Esophagus muscularis mucosa (tissue), 4 donors: Measurements from ENCODE around the gene SLC12A8. TPM values are rescaled to one million over a fixed set of nuclear protein-coding genes. Genes with fewer than 3 reads are reported as not detected.
A peak's percentile ranks its signal among the peaks of the same experiment; 100 is the strongest.

Source experiments
- DNase-seq: peaks from one replicate; pipeline ENCODE4 v3.0.0-alpha.2; 2017; ENCODE audit errors: extremely low spot score
- H3K27ac ChIP-seq, 4 donors: fragments of 200-600 bp; sonication (generic); replicated peaks in 1 of 4; 1 replicate in 3 of 4; 2 replicates in 1 of 4; pipeline ENCODE4 v1.5.1; 2016 to 2019; ENCODE audit warnings: mild to moderate bottlenecking in 1 of 4
- H3K27me3 ChIP-seq, 4 donors: fragments of 200-600 bp; sonication (generic); one replicate each; pipeline versions ENCODE4 v1.5.1 to v1.6.0; 2016 to 2019
- H3K36me3 ChIP-seq, 4 donors: fragments of 200-600 bp; sonication (generic); one replicate each; pipeline ENCODE4 v1.5.1; 2016 to 2019
- H3K4me1 ChIP-seq, 4 donors: fragments of 200-600 bp; sonication (generic); one replicate each; pipeline ENCODE4 v1.5.1; 2016 to 2019
- H3K4me3 ChIP-seq, 4 donors: fragments of 200-600 bp; sonication (generic); 1 replicate in 2 of 4; 2 replicates in 2 of 4; pipeline ENCODE4 v1.5.1; 2016 to 2019; ENCODE audit warnings: mild to moderate bottlenecking in 4 of 4, moderate library complexity in 1 of 4
- H3K9me3 ChIP-seq, 4 donors: fragments of 200-600 bp; sonication (generic); 1 replicate in 3 of 4; 2 replicates in 1 of 4; pipeline ENCODE4 v1.5.1; 2016 to 2019
- EP300 ChIP-seq: sonication (generic); formaldehyde crosslinking; IDR thresholded peaks from one replicate; pipeline ENCODE4 v1.6.1; 2017; ENCODE audit warnings: antibody characterized with exemption
- POLR2A ChIP-seq: fragments of 450-650 bp; IDR thresholded peaks from one replicate; pipeline ENCODE4 v1.6.1; 2017; ENCODE audit warnings: antibody characterized with exemption, moderate library complexity, mild to moderate bottlenecking, low read depth
- POLR2AphosphoS5 ChIP-seq, 2 donors: sonication (generic); formaldehyde crosslinking; IDR thresholded peaks; one replicate each; pipeline ENCODE4 v1.6.1; 2017; ENCODE audit warnings: antibody characterized with exemption in 2 of 2
- WGBS: methylation state at CpG from one replicate; pipeline ENCODE4 v1.1.5; 2018; 5-methylcytosine and 5-hydroxymethylcytosine counted together
- intact Hi-C: fragments of 100-400 bp; cut with DNase I; formaldehyde crosslinking; loops from one replicate; pipeline ENCODE4 v1.15.1; 2023
- total RNA-seq, 4 donors: library from RNA; depleted of rRNA; stranded (reverse); fragments of >200 nt; gene quantifications; one replicate each; pipeline versions ENCODE4 v1.1.0 to v1.2.1, GENCODE V29; 2016
- TF ChIP-seq, protein P1 (sequence below), 3 experiments: fragments of 200-600 bp in 2 of 3; fragments of 450-650 bp in 1 of 3; sonication (generic) in 2 of 3; IDR thresholded peaks; one replicate each; pipeline ENCODE4 v1.5.1; 2017 to 2019; ENCODE audit warnings: antibody characterized with exemption in 3 of 3, mild to moderate bottlenecking in 2 of 3, moderate library complexity in 1 of 3

The SLC12A8 gene
- total RNA-seq, 4 donors from 2014 or later: 0.46 to 2.9 (median 1.6) TPM; not detected in 1

DNA sequence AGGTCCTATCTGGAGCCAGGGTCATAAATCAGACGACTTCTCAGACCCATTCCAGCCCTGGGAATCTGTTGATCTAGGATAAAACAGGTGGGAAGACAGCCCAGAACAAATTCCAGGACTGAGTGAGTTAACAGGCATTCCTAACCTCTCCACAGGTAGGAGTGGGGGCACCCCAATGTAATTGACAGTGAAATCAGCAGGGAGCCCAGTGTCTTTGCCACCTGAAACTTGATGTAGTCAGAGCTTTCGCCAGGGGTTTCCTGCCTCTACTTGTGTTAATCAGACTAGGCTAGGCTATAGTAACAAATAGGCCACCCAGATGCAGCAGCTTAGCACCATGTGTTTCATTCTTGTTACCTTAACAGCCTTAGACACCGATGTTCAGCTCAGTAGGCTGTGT lies 154.0 kb downstream of the SLC12A8 start:
- Histone ChIP-seq H3K36me3 (no peaks in the 10 kb centered on the region), H3K4me3 (no peak overlapping the region), H3K4me1 (peaks cover 64 to 73% (median 71%) of the 10 kb centered on the region in 4 donors), H3K27ac (peak overlapping the region; percentile 95 to 96 (median 96)), H3K27me3 (no peaks in the 10 kb centered on the region), H3K9me3 (no peaks in the 10 kb centered on the region)
- WGBS: 88% methylated on average over 3 of the region's 3 CpGs
- TF ChIP-seq POLR2A (no peak), EP300 (no peak), POLR2AphosphoS5 (IDR thresholded peaks at IDR 0.05) (no peak)
- TF ChIP-seq, protein P1, sequence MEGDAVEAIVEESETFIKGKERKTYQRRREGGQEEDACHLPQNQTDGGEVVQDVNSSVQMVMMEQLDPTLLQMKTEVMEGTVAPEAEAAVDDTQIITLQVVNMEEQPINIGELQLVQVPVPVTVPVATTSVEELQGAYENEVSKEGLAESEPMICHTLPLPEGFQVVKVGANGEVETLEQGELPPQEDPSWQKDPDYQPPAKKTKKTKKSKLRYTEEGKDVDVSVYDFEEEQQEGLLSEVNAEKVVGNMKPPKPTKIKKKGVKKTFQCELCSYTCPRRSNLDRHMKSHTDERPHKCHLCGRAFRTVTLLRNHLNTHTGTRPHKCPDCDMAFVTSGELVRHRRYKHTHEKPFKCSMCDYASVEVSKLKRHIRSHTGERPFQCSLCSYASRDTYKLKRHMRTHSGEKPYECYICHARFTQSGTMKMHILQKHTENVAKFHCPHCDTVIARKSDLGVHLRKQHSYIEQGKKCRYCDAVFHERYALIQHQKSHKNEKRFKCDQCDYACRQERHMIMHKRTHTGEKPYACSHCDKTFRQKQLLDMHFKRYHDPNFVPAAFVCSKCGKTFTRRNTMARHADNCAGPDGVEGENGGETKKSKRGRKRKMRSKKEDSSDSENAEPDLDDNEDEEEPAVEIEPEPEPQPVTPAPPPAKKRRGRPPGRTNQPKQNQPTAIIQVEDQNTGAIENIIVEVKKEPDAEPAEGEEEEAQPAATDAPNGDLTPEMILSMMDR (IDR thresholded peaks at IDR 0.05): no peak
- DNase-seq: no peak
- intact Hi-C loops: loop anchor here (10.0 kb wide), 1 partner anchor 316 kb away; the partner anchor contains the start of gene ZNF148

DNA sequence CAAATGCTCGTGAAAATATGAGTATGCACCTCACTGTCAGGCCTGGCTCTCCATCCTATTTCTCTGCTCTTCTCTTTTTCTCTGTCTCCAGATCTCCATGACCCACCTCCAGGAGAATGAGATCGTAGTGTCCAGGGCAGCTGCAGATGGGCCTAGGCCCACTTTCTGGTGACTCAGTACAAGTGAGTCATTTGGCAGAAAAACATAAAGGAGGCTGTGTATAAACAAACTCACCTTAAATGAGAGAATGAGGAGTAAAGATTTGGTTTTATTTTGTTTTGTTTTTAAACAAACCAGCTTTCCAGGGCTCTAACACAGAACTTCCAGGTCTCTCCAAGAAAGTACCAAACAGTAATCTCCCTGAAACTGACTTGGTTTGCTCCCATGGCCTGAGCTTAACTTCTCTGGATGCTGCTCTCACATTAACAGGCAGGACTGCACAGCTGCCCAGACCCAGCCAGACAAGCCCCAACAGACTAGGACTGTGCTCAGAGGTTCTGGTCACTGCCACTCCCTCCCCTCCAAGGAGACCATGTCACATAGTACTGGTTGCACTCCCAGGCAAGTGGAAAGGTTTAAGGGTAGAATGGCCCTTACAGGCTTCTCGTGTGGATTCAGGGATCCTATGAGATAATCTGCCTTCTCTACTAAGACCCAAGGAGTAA lies 155.2 kb downstream of the SLC12A8 start:
- Histone ChIP-seq H3K27me3 (no peaks in the 10 kb centered on the region), H3K4me3 (no peak overlapping the region), H3K27ac (peak overlapping the region; percentile 95 to 96 (median 96)), H3K9me3 (no peaks in the 10 kb centered on the region), H3K36me3 (no peaks in the 10 kb centered on the region), H3K4me1 (peaks cover 67 to 73% (median 71%) of the 10 kb centered on the region in 4 donors)
- WGBS: 61% methylated on average over 3 of the region's 3 CpGs
- DNase-seq: no peak
- intact Hi-C loops: loop anchor here (10.0 kb wide), 1 partner anchor 317 kb away; the partner anchor contains the start of gene ZNF148
- TF ChIP-seq POLR2AphosphoS5 (IDR thresholded peaks at IDR 0.05): peak in 1 of 2 donors; percentile 63
- TF ChIP-seq, protein P1 (IDR thresholded peaks at IDR 0.05): no peak

DNA sequence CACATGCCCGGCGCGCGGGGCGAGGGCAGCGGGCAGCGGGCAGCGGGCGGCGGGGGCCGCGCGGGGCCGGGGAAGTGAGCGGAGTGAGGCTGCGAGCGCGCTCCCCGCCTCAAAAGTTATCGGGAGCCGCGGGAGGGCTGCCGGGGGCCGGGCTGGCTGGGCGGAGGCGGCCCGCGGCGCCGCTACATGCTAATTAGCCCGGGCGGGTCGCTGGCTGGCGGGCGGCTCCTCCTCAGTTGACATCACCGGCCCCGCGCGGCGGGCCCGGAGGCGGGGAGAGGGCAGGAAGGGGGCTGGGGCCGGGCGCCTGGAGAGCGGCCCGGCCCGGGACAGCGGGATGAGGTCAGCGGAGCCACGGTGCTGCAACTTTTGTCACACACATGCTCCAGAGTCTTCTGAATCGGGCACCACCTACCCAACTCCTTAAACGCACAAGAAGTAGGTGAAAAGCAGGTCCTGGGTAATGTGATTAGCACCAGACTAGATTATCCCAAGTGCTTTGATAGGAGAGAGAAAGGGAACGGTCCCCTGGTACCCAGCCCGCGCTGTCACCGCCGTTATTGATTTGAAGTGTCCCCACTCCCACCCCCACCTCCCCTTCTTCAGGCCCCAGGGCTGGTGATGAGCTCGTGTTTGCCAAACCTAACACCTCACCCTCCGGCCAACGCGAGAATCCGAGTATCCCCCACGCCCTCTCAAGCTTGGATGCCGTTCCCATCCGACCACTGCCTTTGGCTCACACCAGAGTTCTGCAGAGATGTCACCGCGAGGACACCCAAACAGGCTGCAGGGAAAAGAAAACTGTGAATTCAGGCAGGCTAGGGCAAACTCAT lies 156.4 kb downstream of the SLC12A8 start, which contains the start of gene HEG1:
TSS of gene HEG1 (minus strand) at position 85 of the 833 bp plus-strand sequence. CDS start 107 bp downstream, outside the sequence.
- Histone ChIP-seq H3K27me3 (no peaks in the 10 kb centered on the region), H3K4me1 (peaks cover 67 to 73% (median 71%) of the 10 kb centered on the region in 4 donors), H3K9me3 (no peaks in the 10 kb centered on the region), H3K27ac (peak within 1 kb of the TSS; percentile 95 to 96 (median 96)), H3K36me3 (no peaks in the 10 kb centered on the region), H3K4me3 (peak within 1 kb of the TSS; percentile 80 to 86 (median 84))
- TF ChIP-seq POLR2A (peak; percentile 23), POLR2AphosphoS5 (IDR thresholded peaks at IDR 0.05) (peak; percentile 67 to 80)
- TF ChIP-seq, protein P1 (IDR thresholded peaks at IDR 0.05): no peak
- intact Hi-C loops: loop anchor here (10.0 kb wide), 1 partner anchor 319 kb away; the partner anchor contains the start of gene ZNF148
- peak; percentile 97 for DNase-seq
- 4% methylated on average over 30 of the region's 67 CpGs for WGBS

DNA sequence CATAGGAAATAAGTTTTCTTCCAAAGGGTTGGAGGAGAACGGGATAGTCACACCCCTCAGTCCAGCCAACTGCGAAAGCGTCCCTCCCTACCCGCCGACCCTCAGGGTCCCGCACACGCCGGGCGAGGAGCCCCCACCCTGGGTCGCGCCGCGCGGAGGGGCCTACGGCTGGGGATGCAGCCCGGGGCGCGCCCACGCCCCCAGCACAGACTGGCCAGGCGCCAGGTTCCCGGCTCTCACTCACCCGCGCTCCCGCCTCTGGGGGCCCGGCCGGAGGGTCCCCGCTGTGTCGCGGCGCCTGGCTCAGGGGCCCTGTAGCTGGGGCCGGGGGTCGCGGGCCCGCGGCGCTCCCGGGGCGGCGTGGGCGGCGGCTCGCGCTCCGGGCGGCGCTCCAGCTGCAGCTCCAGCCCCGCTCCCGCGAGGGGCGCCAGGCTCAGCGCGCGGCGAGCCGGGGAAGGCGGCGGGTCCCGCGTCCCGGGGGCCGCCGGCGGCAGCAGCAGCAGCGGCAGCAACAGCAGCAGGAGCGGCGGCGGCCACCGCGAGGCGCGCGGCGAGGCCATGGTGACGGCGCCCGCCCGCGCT lies 157.1 kb downstream of the SLC12A8 start:
- H3K27me3 ChIP-seq: no peaks in the 10 kb centered on the region
- intact Hi-C loops: loop anchor here (10.0 kb wide), 1 partner anchor 319 kb away; the partner anchor contains the start of gene ZNF148
- H3K27ac ChIP-seq: peak overlapping the region; percentile 95 to 96 (median 96)
- TF ChIP-seq POLR2A (no peak), POLR2AphosphoS5 (IDR thresholded peaks at IDR 0.05) (no peak), EP300 (no peak)
- TF ChIP-seq, protein P1 (IDR thresholded peaks at IDR 0.05): no peak
- H3K4me1 ChIP-seq: peaks cover 66 to 73% (median 71%) of the 10 kb centered on the region in 4 donors
- 0% methylated on average over 2 of the region's 78 CpGs for WGBS
- DNase-seq: no peak
- H3K9me3 ChIP-seq: no peaks in the 10 kb centered on the region
- H3K4me3 ChIP-seq: peak overlapping the region; percentile 80 to 86 (median 84)
- H3K36me3 ChIP-seq: no peaks in the 10 kb centered on the region
